NK-92 (cell line): ENCODE measurements around the gene ATP6V0B.

Source experiments
- DNase-seq: peaks from one replicate; lab custom pipeline; 2025; ENCODE audit not compliant: unreplicated experiment; lab: John Stamatoyannopoulos, UW

Gene ATP6V0B

GRCh38 chr1:43982808-43983207, 8.0 kb downstream of the ATP6V0B start:
- DNase-seq, result no peak

- DNase-seq, result no peak
Observed at GRCh38 chr1:43983253-43983899, 8.6 kb downstream of the ATP6V0B start.

GRCh38 chr1:43984855-43985254, 10.1 kb downstream of the ATP6V0B start:
- no peak for DNase-seq

- DNase-seq, result no peak
Observed at GRCh38 chr1:43985984-43986595, 11.3 kb downstream of the ATP6V0B start.

- DNase-seq, result no peak
Observed at GRCh38 chr1:43986712-43987111, 12.0 kb downstream of the ATP6V0B start.

- no peak for DNase-seq
Observed at GRCh38 chr1:43987159-43987902, 12.6 kb downstream of the ATP6V0B start.

- no peak for DNase-seq
Observed at GRCh38 chr1:43990271-43991199, 15.8 kb downstream of the ATP6V0B start.

GRCh38 chr1:43991200-43991475, 16.4 kb downstream of the ATP6V0B start:
- DNase-seq, result no peak

- no peak for DNase-seq
Observed at GRCh38 chr1:43991476-43992231, 16.9 kb downstream of the ATP6V0B start, which contains the start of gene CCDC24. TSS of gene CCDC24 (plus strand) at chr1:43991599. CDS start at chr1:43991879, 280 bp downstream.

GRCh38 chr1:43992232-43992995, 17.7 kb downstream of the ATP6V0B start:
- DNase-seq, result no peak

GRCh38 chr1:43993206-43993914, 18.6 kb downstream of the ATP6V0B start:
- DNase-seq, result no peak

GRCh38 chr1:43994071-43994470, 19.3 kb downstream of the ATP6V0B start:
- no peak for DNase-seq

GRCh38 chr1:43994794-43995790, 20.3 kb downstream of the ATP6V0B start:
- DNase-seq, result no peak

GRCh38 chr1:43995984-43996732, 21.4 kb downstream of the ATP6V0B start:
- DNase-seq, result no peak

- DNase-seq, result no peak
Observed at GRCh38 chr1:43996733-43997115, 22.0 kb downstream of the ATP6V0B start.

GRCh38 chr1:43997295-43997999, 22.7 kb downstream of the ATP6V0B start:
- no peak for DNase-seq

GRCh38 chr1:43998000-43998378, 23.2 kb downstream of the ATP6V0B start:
- no peak for DNase-seq
